Measurements from ENCODE around the gene MBD3.

DNA sequence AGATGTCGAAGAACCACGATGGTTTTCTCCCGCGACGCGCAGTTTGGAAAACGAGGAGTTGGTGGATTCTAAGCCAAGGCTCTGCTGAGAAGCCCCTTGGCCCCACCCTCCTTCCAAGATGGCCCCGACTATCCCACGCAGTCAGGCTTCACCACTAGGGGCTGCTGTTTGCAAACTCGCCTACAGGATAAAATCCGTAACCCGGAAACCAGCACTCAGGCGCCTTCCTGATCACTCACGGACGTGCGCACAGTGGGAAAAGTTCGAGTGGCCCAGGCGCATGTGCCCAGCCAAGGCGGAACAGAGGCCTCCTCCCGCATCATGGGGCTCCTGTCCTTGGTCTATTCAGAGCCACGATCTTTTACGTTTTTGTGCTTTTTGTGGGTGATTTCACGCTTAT, 31.8 kb upstream of the MBD3 start:
- no peak for TF ChIP-seq EZH2 (IDR thresholded peaks at IDR 0.05; ENCODE audit: insufficient read depth, poor library complexity, severe bottlenecking)
- TF ChIP-seq EZH2phosphoT487 (IDR thresholded peaks at IDR 0.05; ENCODE audit: insufficient read depth, low read depth): no peak

Measured in GM23248 (cell line).